ENCODE measurements around the gene SFT2D3. TPM values are rescaled to one million over a fixed set of nuclear protein-coding genes. Genes with fewer than 3 reads are reported as not detected.

SFT2D3 gene
- polyA plus RNA-seq, 1 experiment: 3.5 TPM

- H3K27me3 ChIP-seq (ENCODE audit: control insufficient read depth, insufficient read depth, low read length): no peaks in the 10 kb centered on the region
- no peak for DNase-seq (ENCODE audit: low read depth)
- peak overlapping the region; percentile 56 for H3K4me3 ChIP-seq (ENCODE audit: low read depth, low read length)
- CTCF ChIA-PET: interaction anchor here (1.2 to 4.7 kb wide), 3 partner anchors 9 to 155 kb away, joined by 3 to 18 read pairs (median 4); no protein-coding TSS in a partner anchor
- peaks cover 6% of the 10 kb centered on the region for H3K36me3 ChIP-seq (ENCODE audit: control insufficient read depth, insufficient read depth, low read length)
- POLR2A ChIA-PET: no interaction called here
- TF ChIP-seq CTCF (IDR thresholded peaks at IDR 0.05; ENCODE audit: insufficient read depth, low read depth, low read length): no peak
These were observed 1.2 kb downstream of the SFT2D3 start for GRCh38 chr2:127702395-127703009.

DNA sequence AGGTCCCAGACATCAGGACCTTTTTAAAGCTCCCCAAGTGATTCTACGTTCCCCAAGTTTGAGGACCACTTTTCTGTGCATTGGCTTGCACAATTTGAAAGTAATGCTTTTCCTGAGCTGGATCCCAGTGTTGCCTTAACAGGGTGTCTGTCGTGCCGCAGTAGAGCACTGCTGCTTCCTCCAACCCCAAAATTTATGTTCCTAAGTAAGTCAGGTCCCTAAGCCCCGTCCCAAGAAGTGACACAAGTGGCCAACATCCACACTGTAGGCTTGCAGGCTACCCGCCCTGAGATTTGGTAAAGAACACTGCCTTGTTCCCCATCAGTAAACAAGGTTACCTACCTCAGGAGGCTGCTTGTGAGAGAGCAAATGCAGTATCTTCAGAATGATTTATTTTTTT lies 2.0 kb downstream of the SFT2D3 start:
- no peak for TF ChIP-seq CTCF (IDR thresholded peaks at IDR 0.05; ENCODE audit: insufficient read depth, low read depth, low read length)
- H3K27me3 ChIP-seq (ENCODE audit: control insufficient read depth, insufficient read depth, low read length): no peaks in the 10 kb centered on the region
- H3K36me3 ChIP-seq (ENCODE audit: control insufficient read depth, insufficient read depth, low read length): peaks cover 8% of the 10 kb centered on the region
- DNase-seq (ENCODE audit: low read depth): no peak
- CTCF ChIA-PET: interaction anchor here (1.1 to 4.7 kb wide), 2 partner anchors 54 to 112 kb away, joined by 3 to 18 read pairs; no protein-coding TSS in a partner anchor
- POLR2A ChIA-PET: no interaction called here
- H3K4me3 ChIP-seq (ENCODE audit: low read depth, low read length): no peak overlapping the region

DNA sequence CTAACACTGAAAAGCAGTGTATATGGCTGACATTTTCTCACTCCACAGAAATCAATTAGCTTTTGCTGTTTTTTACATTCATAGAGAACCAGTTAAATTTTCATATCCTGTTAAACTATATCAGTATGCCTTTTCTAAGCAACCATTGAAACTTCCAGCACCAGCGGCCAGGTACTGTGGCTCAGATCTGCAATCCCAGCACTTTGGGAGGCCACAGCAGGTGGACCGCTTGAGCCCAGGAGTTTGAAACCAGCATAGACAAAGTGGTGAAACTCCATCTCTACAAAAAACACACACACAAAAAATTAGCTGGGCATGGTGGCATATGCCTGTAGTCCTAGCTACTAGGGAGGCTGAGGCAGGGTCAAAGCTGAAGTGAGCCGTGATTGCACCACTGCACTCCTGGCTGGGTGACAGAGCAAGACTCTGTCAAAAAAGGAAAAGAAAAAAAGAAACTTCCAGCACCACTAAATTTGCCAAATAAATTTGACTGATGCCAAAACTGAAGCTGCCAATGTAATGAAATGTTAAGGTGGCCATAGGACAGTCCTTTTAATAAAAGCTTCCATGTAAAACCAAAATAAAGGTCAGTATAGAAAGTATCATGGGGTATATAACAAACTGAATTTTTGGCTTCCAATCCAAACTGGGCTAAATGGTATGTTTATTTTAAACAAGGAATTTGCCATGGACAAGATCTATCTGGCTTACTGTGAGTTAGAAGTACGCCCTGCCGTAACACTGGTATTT lies 3.5 kb downstream of the SFT2D3 start:
- CTCF ChIA-PET: interaction anchor here (0.6 to 4.7 kb wide), 5 partner anchors 8 to 240 kb away, joined by 3 to 18 read pairs (median 4); partner anchors contain the start of gene IWS1
- no peak for TF ChIP-seq CTCF (IDR thresholded peaks at IDR 0.05; ENCODE audit: insufficient read depth, low read depth, low read length)
- no peak overlapping the region for H3K4me3 ChIP-seq (ENCODE audit: low read depth, low read length)
- H3K27me3 ChIP-seq (ENCODE audit: control insufficient read depth, insufficient read depth, low read length): no peaks in the 10 kb centered on the region
- peaks cover 15% of the 10 kb centered on the region for H3K36me3 ChIP-seq (ENCODE audit: control insufficient read depth, insufficient read depth, low read length)
- POLR2A ChIA-PET: no interaction called here
- no peak for DNase-seq (ENCODE audit: low read depth)

GRCh38 chr2:127705391-127706065 lies 4.2 kb downstream of the SFT2D3 start:
- peaks cover 18% of the 10 kb centered on the region for H3K36me3 ChIP-seq (ENCODE audit: control insufficient read depth, insufficient read depth, low read length)
- H3K4me3 ChIP-seq (ENCODE audit: low read depth, low read length): no peak overlapping the region
- no peak for TF ChIP-seq CTCF (IDR thresholded peaks at IDR 0.05; ENCODE audit: insufficient read depth, low read depth, low read length)
- POLR2A ChIA-PET: no interaction called here
- DNase-seq (ENCODE audit: low read depth): no peak
- CTCF ChIA-PET: interaction anchor here (0.9 to 4.7 kb wide), 3 partner anchors 9 to 114 kb away, joined by 3 to 18 read pairs (median 4); no protein-coding TSS in a partner anchor
- H3K27me3 ChIP-seq (ENCODE audit: control insufficient read depth, insufficient read depth, low read length): no peaks in the 10 kb centered on the region

Data from BJ (cell line).